Suprapubic skin (tissue), 4 donors: ENCODE results near the gene ITGB4. TPM values are rescaled to one million over a fixed set of nuclear protein-coding genes. Genes with fewer than 3 reads are reported as not detected.
"Not testable (repeated sequence)": the region's sequence is repeated elsewhere in the genome, so short reads cannot be mapped to it uniquely, and the experiment has no call there.

Source experiments
- DNase-seq, 2 donors: peaks; one replicate each; pipeline ENCODE4 v3.0.0-alpha.2; 2019; ENCODE audit warnings: low spot score in 2 of 2
- H3K27ac ChIP-seq: fragments of 200-600 bp; sonication (generic); one replicate; pipeline ENCODE4 v1.5.1; 2019
- H3K27me3 ChIP-seq: fragments of 200-600 bp; sonication (generic); one replicate; pipeline ENCODE4 v1.5.1; 2019
- H3K36me3 ChIP-seq: fragments of 200-600 bp; sonication (generic); one replicate; pipeline ENCODE4 v1.5.1; 2019
- H3K4me1 ChIP-seq: fragments of 200-600 bp; sonication (generic); one replicate; pipeline ENCODE4 v1.5.1; 2019
- H3K4me3 ChIP-seq: fragments of 200-600 bp; sonication (generic); one replicate; pipeline ENCODE4 v1.5.1; 2019; ENCODE audit warnings: mild to moderate bottlenecking
- H3K9me3 ChIP-seq: fragments of 200-600 bp; sonication (generic); one replicate; pipeline ENCODE4 v1.5.1; 2019
- EP300 ChIP-seq: sonication (generic); formaldehyde crosslinking; IDR thresholded peaks from one replicate; pipeline ENCODE4 v1.6.1; 2017; ENCODE audit warnings: antibody characterized with exemption
- POLR2A ChIP-seq, 2 donors: fragments of 450-650 bp; IDR thresholded peaks; one replicate each; pipeline ENCODE4 v1.6.1; 2017; ENCODE audit warnings: antibody characterized with exemption in 2 of 2, mild to moderate bottlenecking in 2 of 2, moderate library complexity in 2 of 2
- POLR2AphosphoS5 ChIP-seq, 3 donors: sonication (generic); formaldehyde crosslinking; IDR thresholded peaks; one replicate each; pipeline ENCODE4 v1.6.1; 2017; ENCODE audit warnings: antibody characterized with exemption in 3 of 3
- WGBS: methylation state at CpG from one replicate; pipeline ENCODE4 v1.1.5; 2018; 5-methylcytosine and 5-hydroxymethylcytosine counted together
- total RNA-seq, 4 donors: library from RNA; depleted of rRNA; stranded (reverse); fragments of >200 nt; gene quantifications; one replicate each; pipeline ENCODE4 v1.1.0, GENCODE V29; 2016
- TF ChIP-seq, protein P1 (sequence below), 2 donors: fragments of 200-600 bp in 1 of 2; fragments of 450-650 bp in 1 of 2; sonication (generic) in 1 of 2; IDR thresholded peaks; one replicate each; pipeline ENCODE4 v1.5.1; 2016 to 2019; ENCODE audit warnings: antibody characterized with exemption in 2 of 2, mild to moderate bottlenecking in 1 of 2, moderate library complexity in 1 of 2

ITGB4 gene
- total RNA-seq, 4 donors from 2014 or later = 382 to 583 (median 474) TPM

- Histone ChIP-seq H3K36me3 (peaks cover 60% of the 10 kb centered on the region), H3K9me3 (no peaks in the 10 kb centered on the region), H3K27ac (no peak overlapping the region), H3K4me1 (peaks cover 32% of the 10 kb centered on the region), H3K27me3 (no peaks in the 10 kb centered on the region), H3K4me3 (no peak overlapping the region)
- WGBS = 83% methylated on average over 19 of the region's 21 CpGs
- TF ChIP-seq POLR2AphosphoS5 (IDR thresholded peaks at IDR 0.05) (no peak), POLR2A (IDR thresholded peaks at IDR 0.05) (no peak), EP300 (no peak)
- TF ChIP-seq, protein P1, sequence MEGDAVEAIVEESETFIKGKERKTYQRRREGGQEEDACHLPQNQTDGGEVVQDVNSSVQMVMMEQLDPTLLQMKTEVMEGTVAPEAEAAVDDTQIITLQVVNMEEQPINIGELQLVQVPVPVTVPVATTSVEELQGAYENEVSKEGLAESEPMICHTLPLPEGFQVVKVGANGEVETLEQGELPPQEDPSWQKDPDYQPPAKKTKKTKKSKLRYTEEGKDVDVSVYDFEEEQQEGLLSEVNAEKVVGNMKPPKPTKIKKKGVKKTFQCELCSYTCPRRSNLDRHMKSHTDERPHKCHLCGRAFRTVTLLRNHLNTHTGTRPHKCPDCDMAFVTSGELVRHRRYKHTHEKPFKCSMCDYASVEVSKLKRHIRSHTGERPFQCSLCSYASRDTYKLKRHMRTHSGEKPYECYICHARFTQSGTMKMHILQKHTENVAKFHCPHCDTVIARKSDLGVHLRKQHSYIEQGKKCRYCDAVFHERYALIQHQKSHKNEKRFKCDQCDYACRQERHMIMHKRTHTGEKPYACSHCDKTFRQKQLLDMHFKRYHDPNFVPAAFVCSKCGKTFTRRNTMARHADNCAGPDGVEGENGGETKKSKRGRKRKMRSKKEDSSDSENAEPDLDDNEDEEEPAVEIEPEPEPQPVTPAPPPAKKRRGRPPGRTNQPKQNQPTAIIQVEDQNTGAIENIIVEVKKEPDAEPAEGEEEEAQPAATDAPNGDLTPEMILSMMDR (IDR thresholded peaks at IDR 0.05) = no peak
- no peak for DNase-seq
Observed at GRCh38 chr17:75757086-75757681, 35.9 kb downstream of the ITGB4 start.

DNA sequence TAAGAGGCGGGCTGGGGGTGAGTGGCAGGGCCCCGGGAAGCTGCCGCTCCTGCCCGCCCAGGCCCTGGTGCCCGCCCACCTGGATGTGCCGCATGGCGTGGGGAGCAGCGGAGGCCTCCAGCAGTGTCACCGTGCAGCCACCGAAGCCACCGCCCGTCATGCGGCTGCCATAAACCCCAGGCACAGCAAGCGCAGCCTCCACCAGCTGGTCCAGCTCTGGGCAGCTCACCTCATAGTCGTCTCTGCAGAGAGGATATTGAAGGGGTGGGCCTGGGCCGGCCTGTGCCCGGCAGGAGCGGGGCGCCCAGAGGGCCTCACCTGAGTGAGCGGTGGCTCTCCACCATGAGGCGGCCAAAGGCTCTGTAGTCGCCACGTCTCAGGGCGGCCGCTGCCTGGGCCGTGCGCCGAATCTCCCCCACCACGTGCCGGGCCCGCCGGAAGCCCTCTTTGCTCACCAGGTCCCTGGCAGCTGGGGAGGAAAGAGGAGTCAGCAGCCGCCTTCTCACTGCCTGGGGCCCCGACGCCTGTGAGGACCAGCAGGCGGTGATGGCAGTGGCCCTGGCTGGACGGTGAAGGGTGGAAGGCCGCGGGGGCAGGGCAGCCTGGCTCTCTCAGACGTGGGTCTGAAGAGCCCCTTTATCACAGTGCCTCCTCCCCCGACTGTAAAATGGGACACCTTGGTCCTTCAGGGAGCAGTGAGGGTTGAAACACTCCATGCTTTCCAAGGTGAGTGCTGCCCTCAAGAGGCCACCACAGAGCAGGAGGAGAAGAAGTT is 37.1 kb downstream of the ITGB4 start:
- H3K27ac ChIP-seq = no peak overlapping the region
- H3K9me3 ChIP-seq = no peaks in the 10 kb centered on the region
- 86% methylated on average over 35 of the region's 41 CpGs for WGBS
- H3K4me1 ChIP-seq = peaks cover 35% of the 10 kb centered on the region
- H3K36me3 ChIP-seq = peaks cover 51% of the 10 kb centered on the region
- no peak overlapping the region for H3K4me3 ChIP-seq
- TF ChIP-seq, protein P1 (IDR thresholded peaks at IDR 0.05) = peak in 1 of 2 donors; percentile 8
- TF ChIP-seq EP300 (no peak), POLR2A (IDR thresholded peaks at IDR 0.05) (no peak), POLR2AphosphoS5 (IDR thresholded peaks at IDR 0.05) (no peak)
- no peak for DNase-seq
- H3K27me3 ChIP-seq = no peaks in the 10 kb centered on the region

GRCh38 chr17:75759457-75759856 is 38.2 kb downstream of the ITGB4 start:
- H3K27ac ChIP-seq = no peak overlapping the region
- no peak overlapping the region for H3K4me3 ChIP-seq
- 64% methylated on average over 3 of the region's 3 CpGs for WGBS
- H3K9me3 ChIP-seq = no peaks in the 10 kb centered on the region
- peaks cover 42% of the 10 kb centered on the region for H3K36me3 ChIP-seq
- DNase-seq = no peak
- peaks cover 35% of the 10 kb centered on the region for H3K4me1 ChIP-seq
- TF ChIP-seq POLR2AphosphoS5 (IDR thresholded peaks at IDR 0.05) (no peak), POLR2A (IDR thresholded peaks at IDR 0.05) (no peak), EP300 (no peak)
- TF ChIP-seq, protein P1 (IDR thresholded peaks at IDR 0.05) = no peak
- H3K27me3 ChIP-seq = no peaks in the 10 kb centered on the region

GRCh38 chr17:75759978-75760640 is 38.9 kb downstream of the ITGB4 start:
- peaks cover 39% of the 10 kb centered on the region for H3K36me3 ChIP-seq
- not testable (repeated sequence) for H3K4me3 ChIP-seq, H3K27ac ChIP-seq, H3K9me3 ChIP-seq, H3K27me3 ChIP-seq, DNase-seq
- H3K4me1 ChIP-seq = peaks cover 35% of the 10 kb centered on the region
- WGBS = 88% methylated on average over 6 of the region's 6 CpGs

- no peaks in the 10 kb centered on the region for H3K27me3 ChIP-seq
- no peak for DNase-seq
- no peaks in the 10 kb centered on the region for H3K9me3 ChIP-seq
- H3K4me1 ChIP-seq = peaks cover 28% of the 10 kb centered on the region
- no peak overlapping the region for H3K27ac ChIP-seq
- H3K36me3 ChIP-seq = peaks cover 14% of the 10 kb centered on the region
- WGBS = 80% methylated on average over 26 of the region's 27 CpGs
- H3K4me3 ChIP-seq = no peak overlapping the region
- TF ChIP-seq POLR2A (IDR thresholded peaks at IDR 0.05) = no peak
- TF ChIP-seq, protein P1 (IDR thresholded peaks at IDR 0.05) = no peak
- TF ChIP-seq EP300 = no peak
- TF ChIP-seq POLR2AphosphoS5 (IDR thresholded peaks at IDR 0.05) = no peak
Observed at GRCh38 chr17:75762513-75763268, 41.4 kb downstream of the ITGB4 start.
